NCI-H2196 (cell line): ENCODE data around the gene EEF1A1.
"Not testable (repeated sequence)": the region's sequence is repeated elsewhere in the genome, so short reads cannot be mapped to it uniquely, and the experiment has no call there.

Experiments
- DNase-seq: peaks from one replicate; lab custom pipeline; 2025; ENCODE audit not compliant: unreplicated experiment; lab: John Stamatoyannopoulos, UW

The EEF1A1 gene

GRCh38 chr6:73538116-73538779 is 17.4 kb upstream of the EEF1A1 start:
- no peak for DNase-seq

- no peak for DNase-seq
Observed at GRCh38 chr6:73537677-73538076, 16.8 kb upstream of the EEF1A1 start.

GRCh38 chr6:73534628-73535027 is 13.8 kb upstream of the EEF1A1 start:
- DNase-seq: no peak

GRCh38 chr6:73532293-73532692 is 11.5 kb upstream of the EEF1A1 start:
- DNase-seq: no peak

- DNase-seq: no peak
Observed at GRCh38 chr6:73528897-73529296, 8.1 kb upstream of the EEF1A1 start.

GRCh38 chr6:73525546-73526330 is 4.9 kb upstream of the EEF1A1 start:
- no peak for DNase-seq

GRCh38 chr6:73523434-73524123 is 2.7 kb upstream of the EEF1A1 start:
- DNase-seq: no peak

GRCh38 chr6:73521351-73521985 is 636 bp upstream of the EEF1A1 start:
- DNase-seq: peak; percentile 78

GRCh38 chr6:73519926-73520687 is 725 bp downstream of the EEF1A1 start:
- DNase-seq: peak; percentile 60

GRCh38 chr6:73518982-73519881 is 1.6 kb downstream of the EEF1A1 start:
- DNase-seq: not testable (repeated sequence)

- DNase-seq: peak; percentile 5
Observed at GRCh38 chr6:73518100-73518981, 2.5 kb downstream of the EEF1A1 start.

- DNase-seq: no peak
Observed at GRCh38 chr6:73516514-73517489, 4.0 kb downstream of the EEF1A1 start.

- DNase-seq: no peak
Observed at GRCh38 chr6:73515204-73515655, 5.6 kb downstream of the EEF1A1 start.

GRCh38 chr6:73514746-73515110 is 6.1 kb downstream of the EEF1A1 start:
- no peak for DNase-seq

GRCh38 chr6:73513496-73513854 is 7.4 kb downstream of the EEF1A1 start:
- DNase-seq: no peak

GRCh38 chr6:73511796-73512195 is 9.0 kb downstream of the EEF1A1 start:
- no peak for DNase-seq

GRCh38 chr6:73509851-73510250 is 11.0 kb downstream of the EEF1A1 start:
- no peak for DNase-seq

- DNase-seq: no peak
Observed at GRCh38 chr6:73508776-73509175, 12.1 kb downstream of the EEF1A1 start.
